ENCODE data around the gene FOSL1. TPM values are rescaled to one million over a fixed set of nuclear protein-coding genes. Genes with fewer than 3 reads are reported as not detected.

Gene FOSL1
- polyA plus RNA-seq, 1 donor, result 0.15 TPM

DNA sequence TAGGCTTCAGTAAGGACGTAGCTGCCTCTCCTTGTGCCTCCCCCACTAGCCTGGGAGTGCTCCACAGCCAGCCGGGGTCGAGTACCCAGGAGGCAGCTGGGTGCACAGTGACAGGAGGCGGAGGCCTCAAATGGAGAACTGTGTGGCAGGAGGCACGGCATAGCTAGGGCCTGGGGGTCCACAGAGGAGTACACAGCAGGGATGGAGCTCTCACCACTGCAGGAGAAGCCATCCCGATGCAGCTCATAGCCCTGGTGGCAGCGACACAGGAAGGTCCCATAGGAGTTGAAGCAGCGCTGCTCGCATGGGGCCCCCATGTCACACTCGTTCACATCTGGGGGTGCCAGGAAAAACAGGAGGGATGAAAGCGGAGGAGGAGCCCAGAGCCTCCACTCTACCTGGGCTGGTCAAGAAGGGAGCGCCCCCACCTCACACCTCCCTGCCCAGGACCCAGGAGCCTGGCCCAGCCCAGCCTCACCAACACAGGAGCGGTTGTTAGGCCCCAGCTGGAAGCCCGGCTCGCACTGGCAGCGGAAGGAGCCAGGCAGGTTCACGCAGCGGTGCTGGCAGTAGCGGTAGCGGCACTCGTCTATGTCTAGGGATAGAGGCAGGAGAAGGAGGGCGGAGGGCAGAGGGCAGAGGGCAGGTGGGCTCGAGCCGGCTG, 30.4 kb downstream of the FOSL1 start:
- WGBS (ENCODE audit: insufficient coverage, low lambda C conversion rate), result 91% methylated on average over 5 of the region's 24 CpGs
- Histone ChIP-seq H3K4me3 (ENCODE audit: low read length) (no peak overlapping the region), H3K4me1 (ENCODE audit: control insufficient read depth, insufficient read depth, low read length) (peaks cover 13% of the 10 kb centered on the region), H3K27ac (ENCODE audit: low read length) (no peak overlapping the region), H3K36me3 (ENCODE audit: control insufficient read depth, insufficient read depth, low read length) (peaks cover 36% of the 10 kb centered on the region), H3K27me3 (ENCODE audit: control insufficient read depth, insufficient read depth, low read length) (peaks cover 10% of the 10 kb centered on the region), H3K9me3 (ENCODE audit: control insufficient read depth, low read depth, low read length) (no peaks in the 10 kb centered on the region)
- no peak for DNase-seq

GRCh38 chr11:65868907-65869306, 31.3 kb downstream of the FOSL1 start:
- Histone ChIP-seq H3K4me3 (ENCODE audit: low read length) (no peak overlapping the region), H3K4me1 (ENCODE audit: control insufficient read depth, insufficient read depth, low read length) (peaks cover 13% of the 10 kb centered on the region), H3K27me3 (ENCODE audit: control insufficient read depth, insufficient read depth, low read length) (peaks cover 10% of the 10 kb centered on the region), H3K27ac (ENCODE audit: low read length) (no peak overlapping the region), H3K9me3 (ENCODE audit: control insufficient read depth, low read depth, low read length) (no peaks in the 10 kb centered on the region), H3K36me3 (ENCODE audit: control insufficient read depth, insufficient read depth, low read length) (peaks cover 45% of the 10 kb centered on the region)
- DNase-seq, result no peak
- no CpG with 5 or more reads among the region's 3 CpGs for WGBS (ENCODE audit: insufficient coverage, low lambda C conversion rate)

GRCh38 chr11:65868076-65868667, 32.0 kb downstream of the FOSL1 start:
- Histone ChIP-seq H3K27me3 (ENCODE audit: control insufficient read depth, insufficient read depth, low read length) (peaks cover 7% of the 10 kb centered on the region), H3K4me1 (ENCODE audit: control insufficient read depth, insufficient read depth, low read length) (peaks cover 12% of the 10 kb centered on the region), H3K9me3 (ENCODE audit: control insufficient read depth, low read depth, low read length) (no peaks in the 10 kb centered on the region), H3K27ac (ENCODE audit: low read length) (no peak overlapping the region), H3K36me3 (ENCODE audit: control insufficient read depth, insufficient read depth, low read length) (peaks cover 52% of the 10 kb centered on the region), H3K4me3 (ENCODE audit: low read length) (no peak overlapping the region)
- DNase-seq, result no peak
- WGBS (ENCODE audit: insufficient coverage, low lambda C conversion rate), result no CpG with 5 or more reads among the region's 19 CpGs

DNA sequence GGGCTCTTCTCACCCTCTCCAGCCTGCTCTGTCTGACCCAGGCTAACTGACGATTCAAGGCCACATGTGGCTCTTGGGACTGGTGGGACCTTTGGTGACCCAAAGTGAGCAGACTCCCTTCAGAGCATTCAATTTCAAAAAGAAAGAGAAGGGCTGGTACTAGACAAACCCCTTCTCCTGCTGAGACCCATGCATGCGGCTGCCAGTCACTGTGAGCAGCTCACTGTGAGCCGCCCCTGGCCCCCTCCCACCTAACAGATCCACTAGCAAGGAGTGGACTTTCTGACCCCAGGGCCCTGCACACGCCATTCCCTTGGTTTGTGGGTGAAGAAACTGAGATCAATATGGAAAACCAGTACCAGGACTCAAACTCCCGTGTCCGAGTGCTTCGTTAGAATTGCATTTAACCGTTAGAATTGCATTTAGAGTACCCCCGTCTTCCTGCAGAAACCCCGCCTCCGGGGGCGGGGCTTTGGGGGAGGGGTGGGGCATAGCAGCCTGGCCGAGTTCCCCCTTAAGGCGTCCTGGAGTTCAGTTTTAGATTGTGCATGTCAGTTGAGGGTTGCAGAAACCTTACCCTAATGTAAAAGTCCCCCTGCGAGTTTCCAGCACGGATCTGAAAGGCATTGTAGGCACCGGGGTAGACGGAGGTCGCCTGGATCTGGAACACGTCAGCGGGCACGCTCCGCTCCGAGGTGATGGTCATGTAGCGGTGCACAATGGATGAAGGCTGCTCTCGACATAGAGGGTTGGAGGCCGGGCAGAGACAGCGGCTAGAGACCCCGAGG, 32.7 kb downstream of the FOSL1 start:
- Histone ChIP-seq H3K9me3 (ENCODE audit: control insufficient read depth, low read depth, low read length) (no peaks in the 10 kb centered on the region), H3K36me3 (ENCODE audit: control insufficient read depth, insufficient read depth, low read length) (peaks cover 59% of the 10 kb centered on the region), H3K4me3 (ENCODE audit: low read length) (no peak overlapping the region), H3K4me1 (ENCODE audit: control insufficient read depth, insufficient read depth, low read length) (peaks cover 8% of the 10 kb centered on the region), H3K27ac (ENCODE audit: low read length) (no peak overlapping the region), H3K27me3 (ENCODE audit: control insufficient read depth, insufficient read depth, low read length) (peaks cover 4% of the 10 kb centered on the region)
- whole genome bisulfite sequencing (ENCODE audit: insufficient coverage, low lambda C conversion rate), result no CpG with 5 or more reads among the region's 29 CpGs
- DNase-seq, result no peak

DNA sequence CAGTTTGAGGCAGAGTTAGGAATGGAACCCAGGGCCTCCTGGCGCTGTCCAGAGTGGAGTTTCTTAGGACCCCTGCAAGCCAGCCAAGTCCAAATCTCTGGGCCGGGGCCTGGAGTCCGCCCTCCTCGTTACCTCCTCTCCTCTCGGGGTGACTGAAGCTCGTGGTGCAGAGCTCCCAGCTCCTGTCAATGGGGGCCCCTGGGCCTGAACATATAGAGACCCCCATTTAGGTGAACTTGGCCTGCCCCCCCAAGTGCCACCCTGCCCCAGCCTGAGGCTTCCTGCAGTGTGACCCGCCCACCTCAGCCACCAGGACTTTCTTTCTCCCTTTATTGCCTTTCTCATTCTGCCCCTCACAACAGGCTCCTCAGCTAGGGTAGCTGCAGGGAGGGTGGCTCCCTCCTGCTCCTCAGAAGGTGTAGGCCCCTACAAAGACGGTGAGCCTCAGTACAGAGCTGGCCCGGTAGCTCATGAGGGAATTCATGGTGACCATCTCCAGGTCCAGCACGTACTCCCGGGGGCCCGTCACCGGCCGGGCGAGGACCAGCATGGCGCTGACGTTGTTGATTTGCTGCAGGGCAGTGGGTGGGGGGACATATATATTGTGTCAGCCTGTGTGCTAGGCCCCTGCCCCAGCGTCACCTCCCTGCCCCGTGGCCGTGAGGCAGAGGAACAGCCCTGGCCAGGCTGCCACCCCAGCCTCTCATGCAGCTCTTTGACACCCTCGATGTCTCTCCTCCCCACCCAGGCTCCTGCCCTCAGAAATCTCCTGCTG, 33.5 kb downstream of the FOSL1 start:
- H3K4me3 ChIP-seq (ENCODE audit: low read length), result no peak overlapping the region
- H3K4me1 ChIP-seq (ENCODE audit: control insufficient read depth, insufficient read depth, low read length), result peaks cover 14% of the 10 kb centered on the region
- no peak for DNase-seq

GRCh38 chr11:65865550-65866172, 34.5 kb downstream of the FOSL1 start:
- H3K27ac ChIP-seq (ENCODE audit: low read length), result no peak overlapping the region
- H3K27me3 ChIP-seq (ENCODE audit: control insufficient read depth, insufficient read depth, low read length), result no peaks in the 10 kb centered on the region
- no peak for DNase-seq
- H3K36me3 ChIP-seq (ENCODE audit: control insufficient read depth, insufficient read depth, low read length), result peaks cover 66% of the 10 kb centered on the region
- H3K4me3 ChIP-seq (ENCODE audit: low read length), result no peak overlapping the region
- WGBS (ENCODE audit: insufficient coverage, low lambda C conversion rate), result no CpG with 5 or more reads among the region's 9 CpGs
- H3K9me3 ChIP-seq (ENCODE audit: control insufficient read depth, low read depth, low read length), result no peaks in the 10 kb centered on the region
- peaks cover 12% of the 10 kb centered on the region for H3K4me1 ChIP-seq (ENCODE audit: control insufficient read depth, insufficient read depth, low read length)

More for the DNA sequence above, 33.5 kb downstream of the FOSL1 start:
- Histone ChIP-seq H3K27ac (ENCODE audit: low read length) (no peak overlapping the region), H3K27me3 (ENCODE audit: control insufficient read depth, insufficient read depth, low read length) (no peaks in the 10 kb centered on the region), H3K36me3 (ENCODE audit: control insufficient read depth, insufficient read depth, low read length) (peaks cover 66% of the 10 kb centered on the region), H3K9me3 (ENCODE audit: control insufficient read depth, low read depth, low read length) (no peaks in the 10 kb centered on the region)
- no CpG with 5 or more reads among the region's 21 CpGs for WGBS (ENCODE audit: insufficient coverage, low lambda C conversion rate)

DNA sequence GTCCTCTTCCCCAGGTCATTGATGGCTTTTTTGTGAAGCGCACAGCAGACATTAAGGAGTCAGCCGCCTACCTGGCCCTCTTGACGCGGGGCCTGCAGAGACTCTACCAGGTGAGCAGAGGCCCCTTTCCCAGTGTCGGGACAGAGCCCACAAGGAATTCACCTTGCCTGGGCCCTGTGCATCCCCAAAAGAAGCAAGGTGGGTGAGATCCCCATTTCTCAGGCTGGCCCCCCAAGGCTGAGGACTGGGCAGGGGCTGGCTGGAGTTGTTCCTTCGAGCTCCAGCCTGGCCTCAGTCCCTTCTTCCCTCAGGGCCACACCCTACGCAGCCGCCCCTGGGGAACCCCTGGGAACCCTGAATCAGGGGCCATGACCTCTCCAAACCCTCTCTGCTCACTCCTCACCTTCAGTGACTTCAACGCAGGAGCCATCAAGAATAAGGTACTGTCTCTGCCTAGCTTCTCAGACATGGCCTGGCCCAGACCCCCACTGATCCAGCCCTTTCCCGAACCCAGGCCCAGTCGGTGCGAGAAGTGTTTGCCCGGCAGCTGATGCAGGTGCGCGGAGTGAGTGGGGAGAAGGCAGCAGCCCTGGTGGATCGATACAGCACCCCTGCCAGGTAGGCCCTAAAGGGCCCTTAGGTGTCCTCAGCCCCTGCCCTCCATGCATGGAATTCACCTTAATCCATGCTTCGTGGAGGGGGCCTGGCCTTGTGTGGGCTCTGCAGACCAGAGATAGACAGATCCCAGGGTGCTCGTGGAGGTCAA, 35.3 kb downstream of the FOSL1 start:
- Histone ChIP-seq H3K4me1 (ENCODE audit: control insufficient read depth, insufficient read depth, low read length) (peaks cover 14% of the 10 kb centered on the region), H3K27me3 (ENCODE audit: control insufficient read depth, insufficient read depth, low read length) (no peaks in the 10 kb centered on the region), H3K4me3 (ENCODE audit: low read length) (no peak overlapping the region), H3K27ac (ENCODE audit: low read length) (no peak overlapping the region), H3K36me3 (ENCODE audit: control insufficient read depth, insufficient read depth, low read length) (peaks cover 66% of the 10 kb centered on the region), H3K9me3 (ENCODE audit: control insufficient read depth, low read depth, low read length) (no peaks in the 10 kb centered on the region)
- no peak for DNase-seq
- WGBS (ENCODE audit: insufficient coverage, low lambda C conversion rate), result no CpG with 5 or more reads among the region's 18 CpGs

- DNase-seq, result no peak
- Histone ChIP-seq H3K27ac (ENCODE audit: low read length) (no peak overlapping the region), H3K36me3 (ENCODE audit: control insufficient read depth, insufficient read depth, low read length) (peaks cover 66% of the 10 kb centered on the region), H3K9me3 (ENCODE audit: control insufficient read depth, low read depth, low read length) (no peaks in the 10 kb centered on the region), H3K27me3 (ENCODE audit: control insufficient read depth, insufficient read depth, low read length) (no peaks in the 10 kb centered on the region), H3K4me3 (ENCODE audit: low read length) (no peak overlapping the region), H3K4me1 (ENCODE audit: control insufficient read depth, insufficient read depth, low read length) (peaks cover 18% of the 10 kb centered on the region)
- WGBS (ENCODE audit: insufficient coverage, low lambda C conversion rate), result no CpG with 5 or more reads among the region's 12 CpGs
These were observed 36.1 kb downstream of the FOSL1 start for GRCh38 chr11:65863889-65864705.

All from large intestine (tissue), 3 donors.